AG04450 (cell line): ENCODE data around the gene PILRA. TPM values are rescaled to one million over a fixed set of nuclear protein-coding genes. Genes with fewer than 3 reads are reported as not detected.

ENCODE experiments used
- CTCF ChIA-PET: fragments of 300-600, 350-600 bp; formaldehyde crosslinking; extraction: SDS; loops from one replicate; lab custom pipeline; 2022; ENCODE audit warnings: antibody characterized with exemption, inconsistent platforms; lab: Charles Lee
- POLR2A ChIA-PET: fragments of 350-600 bp; formaldehyde crosslinking; extraction: SDS; loops from one replicate; lab custom pipeline; 2021; ENCODE audit warnings: antibody characterized with exemption, inconsistent platforms; lab: Yijun Ruan, JAX
- DNase-seq: peaks from one replicate; pipeline ENCODE4 v3.0.0-alpha.2; 2011; ENCODE audit warnings: low read depth, low spot score
- H3K27ac ChIP-seq: one replicate; pipeline ENCODE4 v1.5.1; 2012; ENCODE audit warnings: low read depth, low read length, control low read depth
- H3K27me3 ChIP-seq: one replicate; pipeline ENCODE4 v1.6.0; 2012; ENCODE audit warnings: low read length; ENCODE audit not compliant: control insufficient read depth, insufficient read depth
- H3K4me3 ChIP-seq: 2 replicates; pipeline ENCODE4 v1.5.1; 2011; ENCODE audit warnings: mild to moderate bottlenecking, low read depth, low read length, control low read depth
- H3K9me3 ChIP-seq: 2 replicates; pipeline ENCODE4 v1.5.1; 2012; ENCODE audit warnings: low read length; ENCODE audit not compliant: control insufficient read depth, insufficient read depth
- polyA plus RNA-seq: library from polyadenylated mRNA; depleted of rRNA; stranded (reverse); fragments of >200 nt; gene quantifications from 2 replicates; pipeline ENCODE4 v1.2.3, GENCODE V29; 2011
- TF ChIP-seq, protein P1 (sequence below): IDR thresholded peaks from 2 replicates; pipeline ENCODE4 v1.5.1; 2011; ENCODE audit warnings: low read depth, low read length, control low read depth, inconsistent platforms

The PILRA gene
- polyA plus RNA-seq, 1 experiment, result 0.30 TPM

DNA sequence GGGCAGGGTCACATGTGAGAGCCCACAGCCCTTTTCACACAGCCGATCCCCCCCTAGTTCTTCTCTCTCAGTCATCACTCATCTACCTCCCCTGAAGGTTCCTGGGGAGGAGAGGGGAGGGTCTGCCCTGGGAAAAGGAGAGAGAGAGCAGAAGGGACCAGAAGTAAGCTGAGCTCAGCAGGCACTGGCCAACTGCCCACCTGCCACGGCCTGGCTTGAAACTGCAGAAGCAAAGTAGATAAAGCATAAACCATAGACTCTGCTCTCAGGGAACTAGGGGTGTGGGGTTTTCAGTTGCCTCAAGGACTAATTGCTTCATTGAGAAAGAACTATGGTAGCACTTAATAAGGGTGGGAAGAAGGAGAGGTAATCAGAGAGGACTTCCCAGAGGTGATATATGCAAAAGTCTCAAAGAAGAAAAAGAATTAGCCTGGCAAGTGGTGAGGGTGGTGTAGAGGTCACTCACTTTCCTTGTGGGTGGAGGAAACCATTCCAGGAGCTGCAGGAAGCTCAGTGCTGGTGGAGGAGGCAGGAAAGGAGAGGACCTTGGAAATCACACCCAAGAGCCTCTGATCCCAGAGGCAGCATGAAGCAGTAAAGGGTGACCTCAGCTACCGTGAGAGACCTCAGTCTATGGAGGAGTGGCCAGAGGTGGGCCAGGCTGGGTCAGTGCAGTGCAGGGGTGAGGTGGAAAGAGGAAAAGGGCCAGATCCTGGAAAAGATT, 17.2 kb downstream of the PILRA start:
- Histone ChIP-seq H3K27me3 (peaks cover 41% of the 10 kb centered on the region), H3K4me3 (no peak overlapping the region), H3K9me3 (0 out of 2 replicates have a peak, but pooled peaks cover 4% of the 10 kb centered on the region), H3K27ac (no peak overlapping the region)
- CTCF ChIA-PET, result interaction anchor here (0.9 to 1.9 kb wide), 2 partner anchors 17 to 18 kb away, joined by 3 to 6 read pairs; no protein-coding TSS in a partner anchor
- POLR2A ChIA-PET, result no interaction called here
- no peak for DNase-seq
- TF ChIP-seq, protein P1, sequence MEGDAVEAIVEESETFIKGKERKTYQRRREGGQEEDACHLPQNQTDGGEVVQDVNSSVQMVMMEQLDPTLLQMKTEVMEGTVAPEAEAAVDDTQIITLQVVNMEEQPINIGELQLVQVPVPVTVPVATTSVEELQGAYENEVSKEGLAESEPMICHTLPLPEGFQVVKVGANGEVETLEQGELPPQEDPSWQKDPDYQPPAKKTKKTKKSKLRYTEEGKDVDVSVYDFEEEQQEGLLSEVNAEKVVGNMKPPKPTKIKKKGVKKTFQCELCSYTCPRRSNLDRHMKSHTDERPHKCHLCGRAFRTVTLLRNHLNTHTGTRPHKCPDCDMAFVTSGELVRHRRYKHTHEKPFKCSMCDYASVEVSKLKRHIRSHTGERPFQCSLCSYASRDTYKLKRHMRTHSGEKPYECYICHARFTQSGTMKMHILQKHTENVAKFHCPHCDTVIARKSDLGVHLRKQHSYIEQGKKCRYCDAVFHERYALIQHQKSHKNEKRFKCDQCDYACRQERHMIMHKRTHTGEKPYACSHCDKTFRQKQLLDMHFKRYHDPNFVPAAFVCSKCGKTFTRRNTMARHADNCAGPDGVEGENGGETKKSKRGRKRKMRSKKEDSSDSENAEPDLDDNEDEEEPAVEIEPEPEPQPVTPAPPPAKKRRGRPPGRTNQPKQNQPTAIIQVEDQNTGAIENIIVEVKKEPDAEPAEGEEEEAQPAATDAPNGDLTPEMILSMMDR, result no peak

DNA sequence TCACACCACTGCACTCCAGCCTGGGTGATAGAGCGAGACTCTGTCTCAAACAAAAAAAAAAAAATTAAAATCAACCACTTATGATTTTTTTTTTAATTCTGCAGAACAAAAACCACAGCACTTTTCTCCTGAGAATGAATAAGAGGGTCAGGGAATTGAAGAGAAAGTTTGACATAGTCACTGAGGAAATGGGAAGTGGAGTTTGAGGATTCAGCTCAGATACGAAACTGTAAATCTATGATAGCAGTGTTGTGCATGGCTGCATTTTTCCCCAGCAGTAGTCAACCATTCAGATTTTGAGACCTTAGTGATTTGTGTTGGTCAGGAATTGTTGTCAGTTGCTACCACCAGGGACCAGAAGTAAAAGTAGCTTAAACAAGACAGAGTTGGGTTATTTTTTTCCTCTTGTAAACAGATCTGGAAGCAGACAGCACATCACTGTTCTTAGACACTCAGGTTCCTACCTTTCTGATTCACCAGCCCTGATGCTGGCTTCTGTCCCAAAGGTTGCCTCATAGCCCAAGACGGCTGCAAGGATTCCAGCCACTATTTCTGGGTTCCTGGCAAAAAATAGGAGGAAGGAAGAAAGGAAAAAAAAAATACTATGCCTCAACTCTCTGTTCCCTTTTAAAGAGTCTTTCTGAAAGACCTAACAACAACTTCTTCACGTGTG, 20.1 kb downstream of the PILRA start:
- Histone ChIP-seq H3K27ac (no peak overlapping the region), H3K4me3 (no peak overlapping the region), H3K27me3 (peaks cover 54% of the 10 kb centered on the region), H3K9me3 (0 out of 2 replicates have a peak, but pooled peaks cover 4% of the 10 kb centered on the region)
- TF ChIP-seq, protein P1, result no peak
- no peak for DNase-seq
- CTCF ChIA-PET, result interaction anchor here (1.7 kb wide), 1 partner anchor 14 kb away, joined by 6 read pairs; no protein-coding TSS in a partner anchor
- POLR2A ChIA-PET, result no interaction called here

DNA sequence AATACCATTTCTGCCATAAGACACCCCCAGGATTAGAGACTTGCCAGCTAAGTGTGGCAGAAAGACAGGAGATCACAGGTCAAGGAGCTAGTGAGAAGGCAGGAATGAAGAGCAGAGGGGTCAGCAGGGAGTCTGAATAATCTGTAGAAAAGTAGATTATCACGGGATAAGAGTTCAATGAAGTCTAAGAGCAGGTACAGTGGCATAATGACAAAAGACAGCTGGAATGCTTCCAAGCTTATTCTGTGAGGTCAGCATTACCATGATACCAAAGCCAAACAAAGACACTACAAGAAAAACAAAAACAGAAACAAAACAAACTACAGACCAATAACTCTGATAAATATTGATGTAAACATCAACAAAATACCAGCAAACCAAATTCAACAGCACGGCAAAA, 20.8 kb downstream of the PILRA start:
- ChIA-PET CTCF (interaction anchor here (1.7 kb wide), 1 partner anchor 13 kb away, joined by 6 read pairs; no protein-coding TSS in a partner anchor), POLR2A (no interaction called here)
- no peak overlapping the region for H3K4me3 ChIP-seq
- peaks cover 59% of the 10 kb centered on the region for H3K27me3 ChIP-seq
- DNase-seq, result no peak
- H3K27ac ChIP-seq, result no peak overlapping the region
- TF ChIP-seq, protein P1, result no peak
- H3K9me3 ChIP-seq, result 0 out of 2 replicates have a peak, but pooled peaks cover 4% of the 10 kb centered on the region

DNA sequence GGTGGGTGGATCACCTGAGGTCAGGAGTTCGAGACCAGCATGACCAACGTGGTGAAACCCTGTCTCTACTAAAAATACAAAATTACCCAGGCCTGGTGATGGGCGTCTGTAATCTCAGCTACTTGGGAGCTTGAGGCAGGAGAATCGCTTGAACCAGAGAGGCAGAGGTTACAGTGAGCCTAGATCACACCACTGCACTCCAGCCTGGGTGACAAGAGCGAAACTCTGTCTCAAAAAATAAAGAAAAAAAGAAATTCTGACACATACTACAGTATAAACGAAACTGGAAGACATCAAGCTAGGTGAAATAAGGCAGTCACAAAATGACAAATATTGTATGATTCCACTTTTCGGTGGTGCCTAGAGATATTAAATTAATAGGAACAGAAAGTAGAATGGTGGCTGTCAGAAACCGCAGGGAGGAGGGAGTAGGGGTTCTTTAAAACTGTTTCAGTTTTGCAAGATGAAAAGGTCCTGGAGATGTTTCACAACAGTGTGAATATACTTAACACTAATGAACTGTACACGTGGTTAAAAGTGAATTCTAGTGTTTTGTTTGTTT, 23.2 kb downstream of the PILRA start:
- Histone ChIP-seq H3K27ac (no peak overlapping the region), H3K27me3 (peaks cover 51% of the 10 kb centered on the region), H3K9me3 (0 out of 2 replicates have a peak, but pooled peaks cover 4% of the 10 kb centered on the region), H3K4me3 (no peak overlapping the region)
- CTCF ChIA-PET, result interaction anchor here (2.4 kb wide), 1 partner anchor 11 kb away, joined by 11 read pairs; no protein-coding TSS in a partner anchor
- POLR2A ChIA-PET, result interaction anchor here (0.6 kb wide), 1 partner anchor 79 kb away, joined by 4 read pairs; no protein-coding TSS in a partner anchor
- DNase-seq, result no peak
- TF ChIP-seq, protein P1, result no peak
